ENCODE measurements around the gene EYA4. TPM values are rescaled to one million over a fixed set of nuclear protein-coding genes. Genes with fewer than 3 reads are reported as not detected.

The EYA4 gene
- total RNA-seq, 1 experiment from 2014 or later, result 0.24 TPM

- no peak for TF ChIP-seq AFF4 (CRISPR knock-in tag; IDR thresholded peaks at IDR 0.05; ENCODE audit: borderline replicate concordance)
- no peak for TF ChIP-seq GRHL2 (CRISPR knock-in tag; IDR thresholded peaks at IDR 0.05; ENCODE audit: insufficient replicate concordance, severe bottlenecking)
- no peak for TF ChIP-seq ZNF416 (CRISPR knock-in tag; IDR thresholded peaks at IDR 0.05)
- no peak for TF ChIP-seq MYBL2 (CRISPR knock-in tag; IDR thresholded peaks at IDR 0.05)
- TF ChIP-seq IRF2 (CRISPR knock-in tag; IDR thresholded peaks at IDR 0.05; ENCODE audit: borderline replicate concordance, low read depth), result no peak
- TF ChIP-seq HMGA2 (CRISPR knock-in tag; IDR thresholded peaks at IDR 0.05), result no peak
- no peak for TF ChIP-seq E2F1 (CRISPR knock-in tag; IDR thresholded peaks at IDR 0.05)
- TF ChIP-seq TP53 (CRISPR knock-in tag; IDR thresholded peaks at IDR 0.05), result no peak
- TF ChIP-seq ZMAT4 (CRISPR knock-in tag; IDR thresholded peaks at IDR 0.05), result no peak
- TF ChIP-seq NR3C1 (CRISPR knock-in tag; conservative IDR thresholded peaks at IDR 0.05; ENCODE audit: low read depth), result no peak
Observed at GRCh38 chr6:133309579-133309978, 68.4 kb downstream of the EYA4 start (continued).

GRCh38 chr6:133312006-133312405 lies 70.8 kb downstream of the EYA4 start:
- peaks cover 14% of the 10 kb centered on the region for H3K9me3 Mint-ChIP-seq
- DNase-seq (ENCODE audit: low spot score) (no peak), ATAC-seq (peak; percentile 71)
- ChIA-PET CTCF (interaction anchor here (1.0 to 2.3 kb wide), 4 partner anchors 127 to 590 kb away, joined by 3 to 8 read pairs (median 4); no protein-coding TSS in a partner anchor), POLR2A (no interaction called here)
- peaks cover 22% of the 10 kb centered on the region for H3K4me1 Mint-ChIP-seq
- H3K27me3 Mint-ChIP-seq (ENCODE audit: low read depth), result no peaks in the 10 kb centered on the region
- peak overlapping the region; percentile 20; the same call in 1 of the 2 replicates for H3K4me3 Mint-ChIP-seq
- H3K27ac Mint-ChIP-seq, result peak overlapping the region; percentile 49
- peaks cover 4% of the 10 kb centered on the region for H3K36me3 Mint-ChIP-seq
- TF ChIP-seq ZNF532 (CRISPR knock-in tag; IDR thresholded peaks at IDR 0.05; ENCODE audit: borderline replicate concordance) (no peak), GRHL2 (CRISPR knock-in tag; IDR thresholded peaks at IDR 0.05; ENCODE audit: insufficient replicate concordance, severe bottlenecking) (no peak), E2F5 (CRISPR knock-in tag; IDR thresholded peaks at IDR 0.05) (no peak), OVOL2 (CRISPR knock-in tag; IDR thresholded peaks at IDR 0.05; ENCODE audit: borderline replicate concordance) (no peak), GTF2I (CRISPR knock-in tag; conservative IDR thresholded peaks at IDR 0.05) (no peak), ZNF416 (CRISPR knock-in tag; IDR thresholded peaks at IDR 0.05) (no peak), ATF1 (CRISPR knock-in tag; IDR thresholded peaks at IDR 0.05) (no peak), ZNF423 (CRISPR knock-in tag; IDR thresholded peaks at IDR 0.05) (no peak), CREB1 (CRISPR knock-in tag; IDR thresholded peaks at IDR 0.05) (no peak), SMAD4 (CRISPR knock-in tag; IDR thresholded peaks at IDR 0.05) (no peak), ZNF512 (CRISPR knock-in tag; IDR thresholded peaks at IDR 0.05; ENCODE audit: borderline replicate concordance) (no peak), ATF3 (CRISPR knock-in tag; conservative IDR thresholded peaks at IDR 0.05) (no peak)
